GM19438 (cell line): Measurements from ENCODE around the gene EYA2.
"Not testable (repeated sequence)": the region's sequence is repeated elsewhere in the genome, so short reads cannot be mapped to it uniquely, and the experiment has no call there.

ENCODE experiments used
- ATAC-seq: cut with Tn5 transposase; IDR thresholded peaks from one replicate; pipeline ENCODE4 v1.9.1; 2021; ENCODE audit warnings: low read depth; ENCODE audit not compliant: unreplicated experiment

The EYA2 gene

GRCh38 chr20:46894971-46895905, 595 bp downstream of the EYA2 start:
- no peak for ATAC-seq

- ATAC-seq = no peak
Measured at GRCh38 chr20:46895906-46896242, 1.2 kb downstream of the EYA2 start.

GRCh38 chr20:46897328-46897880, 2.8 kb downstream of the EYA2 start:
- ATAC-seq = no peak

GRCh38 chr20:46898423-46898822, 3.8 kb downstream of the EYA2 start:
- no peak for ATAC-seq

- no peak for ATAC-seq
Measured at GRCh38 chr20:46899621-46900020, 5.0 kb downstream of the EYA2 start.

GRCh38 chr20:46900086-46900485, 5.4 kb downstream of the EYA2 start:
- ATAC-seq = no peak

GRCh38 chr20:46900826-46901225, 6.2 kb downstream of the EYA2 start:
- no peak for ATAC-seq

GRCh38 chr20:46901638-46902037, 7.0 kb downstream of the EYA2 start:
- ATAC-seq = no peak

GRCh38 chr20:46903256-46903655, 8.6 kb downstream of the EYA2 start:
- ATAC-seq = no peak

- no peak for ATAC-seq
Measured at GRCh38 chr20:46903937-46904336, 9.3 kb downstream of the EYA2 start.

- ATAC-seq = no peak
Measured at GRCh38 chr20:46905364-46906125, 10.9 kb downstream of the EYA2 start.

GRCh38 chr20:46913329-46914044, 18.8 kb downstream of the EYA2 start:
- no peak for ATAC-seq

GRCh38 chr20:46914789-46915379, 20.2 kb downstream of the EYA2 start:
- ATAC-seq = no peak

- no peak for ATAC-seq
Measured at GRCh38 chr20:46915575-46916257, 21.1 kb downstream of the EYA2 start.

GRCh38 chr20:46916258-46916603, 21.6 kb downstream of the EYA2 start:
- no peak for ATAC-seq

- ATAC-seq = no peak
Measured at GRCh38 chr20:46917155-46917554, 22.5 kb downstream of the EYA2 start.

GRCh38 chr20:46920114-46920513, 25.5 kb downstream of the EYA2 start:
- no peak for ATAC-seq

GRCh38 chr20:46922841-46923240, 28.2 kb downstream of the EYA2 start:
- ATAC-seq = not testable (repeated sequence)

- no peak for ATAC-seq
Measured at GRCh38 chr20:46923550-46923949, 28.9 kb downstream of the EYA2 start.

- no peak for ATAC-seq
Measured at GRCh38 chr20:46928580-46929132, 34.0 kb downstream of the EYA2 start.
